ENCODE results near the gene ZNF385B.

DNA sequence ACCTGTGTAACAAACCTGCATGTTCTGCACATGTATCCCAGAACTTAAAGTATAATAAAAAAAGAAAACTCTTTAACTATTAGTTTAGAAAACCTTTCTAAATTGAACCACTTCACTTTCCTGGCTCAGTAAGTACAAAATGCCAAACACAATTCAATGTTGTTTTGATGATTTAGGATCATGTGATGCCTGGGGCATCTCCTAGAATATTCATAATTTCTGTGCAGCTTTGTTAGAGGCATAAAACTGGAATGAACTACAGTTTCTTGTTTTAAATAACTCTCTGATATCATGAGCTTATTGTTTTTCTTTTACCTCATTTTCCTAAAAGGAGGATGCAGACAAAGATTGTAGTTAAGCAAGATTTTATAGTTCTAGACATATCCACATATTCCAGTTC, 457.8 kb downstream of the ZNF385B start:
- no peak for TF ChIP-seq RAD21 (IDR thresholded peaks at IDR 0.05; ENCODE audit: low read depth)
- TF ChIP-seq EGR1 (IDR thresholded peaks at IDR 0.05), result no peak
- TF ChIP-seq TAF1 (IDR thresholded peaks at IDR 0.05; ENCODE audit: low read depth), result no peak
- no peak for TF ChIP-seq TCF12 (IDR thresholded peaks at IDR 0.05; ENCODE audit: low read depth)
- no peak for TF ChIP-seq EP300 (IDR thresholded peaks at IDR 0.05; ENCODE audit: borderline replicate concordance)
- TF ChIP-seq YY1 (IDR thresholded peaks at IDR 0.05; ENCODE audit: low read depth), result no peak
- TF ChIP-seq, protein P1, sequence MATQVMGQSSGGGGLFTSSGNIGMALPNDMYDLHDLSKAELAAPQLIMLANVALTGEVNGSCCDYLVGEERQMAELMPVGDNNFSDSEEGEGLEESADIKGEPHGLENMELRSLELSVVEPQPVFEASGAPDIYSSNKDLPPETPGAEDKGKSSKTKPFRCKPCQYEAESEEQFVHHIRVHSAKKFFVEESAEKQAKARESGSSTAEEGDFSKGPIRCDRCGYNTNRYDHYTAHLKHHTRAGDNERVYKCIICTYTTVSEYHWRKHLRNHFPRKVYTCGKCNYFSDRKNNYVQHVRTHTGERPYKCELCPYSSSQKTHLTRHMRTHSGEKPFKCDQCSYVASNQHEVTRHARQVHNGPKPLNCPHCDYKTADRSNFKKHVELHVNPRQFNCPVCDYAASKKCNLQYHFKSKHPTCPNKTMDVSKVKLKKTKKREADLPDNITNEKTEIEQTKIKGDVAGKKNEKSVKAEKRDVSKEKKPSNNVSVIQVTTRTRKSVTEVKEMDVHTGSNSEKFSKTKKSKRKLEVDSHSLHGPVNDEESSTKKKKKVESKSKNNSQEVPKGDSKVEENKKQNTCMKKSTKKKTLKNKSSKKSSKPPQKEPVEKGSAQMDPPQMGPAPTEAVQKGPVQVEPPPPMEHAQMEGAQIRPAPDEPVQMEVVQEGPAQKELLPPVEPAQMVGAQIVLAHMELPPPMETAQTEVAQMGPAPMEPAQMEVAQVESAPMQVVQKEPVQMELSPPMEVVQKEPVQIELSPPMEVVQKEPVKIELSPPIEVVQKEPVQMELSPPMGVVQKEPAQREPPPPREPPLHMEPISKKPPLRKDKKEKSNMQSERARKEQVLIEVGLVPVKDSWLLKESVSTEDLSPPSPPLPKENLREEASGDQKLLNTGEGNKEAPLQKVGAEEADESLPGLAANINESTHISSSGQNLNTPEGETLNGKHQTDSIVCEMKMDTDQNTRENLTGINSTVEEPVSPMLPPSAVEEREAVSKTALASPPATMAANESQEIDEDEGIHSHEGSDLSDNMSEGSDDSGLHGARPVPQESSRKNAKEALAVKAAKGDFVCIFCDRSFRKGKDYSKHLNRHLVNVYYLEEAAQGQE (IDR thresholded peaks at IDR 0.05; ENCODE audit: low read depth), result no peak

All from Ishikawa (cell line).